GM18868 (cell line): ENCODE measurements around the gene JMJD1C.
"Not testable (repeated sequence)": the region's sequence is repeated elsewhere in the genome, so short reads cannot be mapped to it uniquely, and the experiment has no call there.

Source experiments
- ATAC-seq: cut with Tn5 transposase; IDR thresholded peaks from one replicate; pipeline ENCODE4 v1.9.1; 2021; ENCODE audit warnings: mild to moderate bottlenecking, moderate library complexity; ENCODE audit not compliant: unreplicated experiment

The JMJD1C gene

DNA sequence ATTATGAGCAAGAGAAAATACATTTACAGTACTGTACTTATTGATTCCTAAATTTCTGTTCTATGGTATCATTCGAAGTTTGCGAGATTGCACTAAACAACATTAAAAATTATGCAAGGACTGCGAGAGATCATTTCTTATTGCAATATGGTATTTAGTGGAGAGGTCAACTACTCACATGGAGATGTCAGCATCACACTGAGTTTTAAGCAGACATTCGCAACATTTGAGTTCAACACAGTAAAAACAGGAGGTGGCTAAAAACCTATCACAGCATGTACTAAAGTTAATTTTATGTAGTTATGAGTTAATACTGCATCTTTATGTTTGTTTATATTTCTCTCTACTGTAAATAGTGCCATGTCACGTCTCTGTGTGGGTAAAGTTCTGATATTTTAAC lies 53.5 kb downstream of the JMJD1C start:
- ATAC-seq = no peak

DNA sequence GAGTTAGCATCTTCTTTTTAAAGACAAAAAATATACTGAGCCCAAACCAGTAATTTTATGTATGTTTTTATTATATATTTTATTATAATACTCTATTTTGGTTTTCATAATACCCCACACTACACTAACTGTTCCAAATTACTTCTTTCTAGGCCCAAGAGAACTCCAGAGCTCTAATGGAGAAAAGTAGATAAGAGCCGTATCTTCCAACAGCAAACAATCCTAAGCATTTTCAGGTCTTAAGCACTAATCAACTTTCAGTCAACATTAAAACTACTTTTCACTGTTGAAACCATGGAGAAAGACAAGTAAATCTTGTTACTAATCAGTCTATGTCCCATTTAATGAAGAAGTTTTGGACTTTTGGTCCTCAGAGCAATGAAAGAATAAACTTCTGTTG lies 55.1 kb downstream of the JMJD1C start:
- no peak for ATAC-seq

DNA sequence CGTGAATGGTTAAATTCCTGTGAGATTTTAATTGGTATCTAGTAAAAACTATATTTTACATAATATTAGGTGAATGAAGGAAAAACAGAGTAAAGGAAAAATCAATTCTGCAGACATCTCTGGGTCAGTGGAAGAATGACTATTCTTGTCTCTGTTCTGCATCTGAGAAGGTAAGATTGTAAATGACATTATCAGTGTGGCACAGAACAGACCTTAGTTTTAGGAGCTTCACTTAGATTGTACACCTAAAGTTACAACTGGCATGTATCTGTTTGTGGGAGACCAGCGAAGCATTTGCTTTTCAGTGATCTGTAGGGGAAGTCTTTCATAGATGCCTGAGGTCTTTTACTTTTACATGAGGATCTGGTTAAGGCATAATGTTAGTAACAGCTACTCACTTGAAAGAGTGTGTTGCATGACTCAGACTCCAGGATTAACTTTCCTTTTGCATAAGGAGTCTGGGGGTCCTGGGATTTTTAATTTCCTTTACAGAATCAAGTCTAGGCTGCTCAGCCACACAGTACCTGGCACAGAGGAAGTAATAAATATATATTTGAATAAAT lies 56.2 kb downstream of the JMJD1C start:
- ATAC-seq = no peak

DNA sequence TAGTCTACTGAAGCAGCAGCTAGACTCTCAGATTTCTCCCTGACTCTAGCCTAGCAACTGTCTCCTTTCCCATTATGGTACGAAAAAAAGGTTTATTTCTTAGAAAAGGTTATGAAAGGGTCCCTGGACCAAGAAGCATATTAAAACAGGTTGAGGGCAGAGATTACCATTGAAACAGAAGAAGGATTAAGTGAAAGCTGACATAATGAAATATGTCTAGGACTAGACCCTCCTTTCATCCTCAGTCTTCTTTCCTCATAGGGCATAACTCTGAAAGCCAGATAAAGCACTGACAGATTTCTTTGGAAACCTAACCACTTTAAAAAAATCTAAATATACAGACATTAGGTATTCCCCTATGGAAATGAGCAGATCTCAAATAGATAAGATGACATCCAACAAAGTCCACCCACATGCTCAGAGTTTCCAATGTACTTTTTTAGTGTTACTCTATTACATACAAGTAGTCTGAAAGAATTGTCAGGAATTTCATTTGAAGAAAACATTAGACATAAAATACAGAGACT lies 58.6 kb downstream of the JMJD1C start:
- ATAC-seq = no peak

DNA sequence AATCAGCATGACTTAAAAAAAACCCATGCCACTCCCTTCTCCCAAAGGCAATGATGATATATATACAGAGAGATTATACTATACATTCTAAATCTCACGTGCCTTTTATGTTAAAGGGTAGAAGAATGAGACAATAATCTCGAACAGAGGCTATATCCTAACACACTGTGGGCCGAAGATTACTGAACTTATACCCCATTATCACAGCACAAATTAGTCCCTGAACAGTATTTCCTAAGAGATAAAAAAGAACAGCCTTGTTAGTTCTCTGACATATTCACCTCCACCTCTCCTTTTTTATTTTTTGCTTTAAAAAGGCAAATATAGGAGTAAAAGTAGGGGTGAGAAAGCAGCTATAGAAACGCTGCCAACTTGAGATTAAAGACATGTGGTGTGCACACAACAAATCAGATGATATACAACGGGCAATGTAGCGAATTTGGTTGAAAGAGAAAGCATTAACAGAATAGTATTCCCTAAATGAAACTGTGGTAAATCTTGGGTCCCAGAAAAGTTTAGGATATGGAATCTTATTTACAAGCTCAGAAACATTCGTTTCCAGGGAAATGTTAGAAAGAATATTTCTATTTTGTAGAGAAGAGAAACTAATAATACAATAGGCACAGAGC lies 69.5 kb downstream of the JMJD1C start:
- ATAC-seq = no peak

DNA sequence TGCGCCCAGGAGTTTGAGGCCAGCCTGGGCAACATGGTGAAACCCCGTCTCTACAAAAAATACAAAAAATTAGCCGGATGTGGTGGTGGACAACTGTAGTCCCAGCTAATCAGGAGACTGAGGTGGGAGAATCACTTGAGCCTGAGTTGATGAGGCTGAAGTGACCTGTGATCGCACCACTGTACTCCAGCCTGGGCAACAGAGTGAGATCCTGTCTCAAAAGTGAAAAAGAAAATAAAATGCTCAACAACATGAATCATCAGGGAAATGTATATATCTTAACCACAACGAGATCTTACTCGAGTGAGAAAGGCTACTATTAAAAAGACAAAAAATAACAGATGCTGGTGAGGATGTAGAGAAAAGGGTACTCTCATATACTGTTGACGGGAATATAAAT lies 72.7 kb downstream of the JMJD1C start:
- no peak for ATAC-seq

DNA sequence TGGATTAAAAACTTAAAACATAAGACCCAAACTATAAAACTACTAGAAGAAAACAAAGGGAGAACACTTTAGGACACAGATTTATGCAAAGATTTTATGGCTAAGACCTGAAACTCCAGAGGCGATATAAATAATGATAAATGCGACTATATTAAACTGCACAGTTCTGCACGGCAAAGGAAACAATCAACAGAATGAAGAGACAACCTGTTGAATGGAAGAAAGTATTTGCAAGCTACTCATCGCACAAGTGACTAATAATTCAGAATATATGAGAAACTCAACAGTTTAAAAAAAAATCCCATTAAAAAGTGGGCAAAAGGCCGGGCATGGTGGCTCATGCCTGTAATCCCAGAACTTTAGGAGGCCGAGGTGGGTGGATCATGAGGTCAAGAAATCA lies 73.6 kb downstream of the JMJD1C start:
- ATAC-seq = no peak

DNA sequence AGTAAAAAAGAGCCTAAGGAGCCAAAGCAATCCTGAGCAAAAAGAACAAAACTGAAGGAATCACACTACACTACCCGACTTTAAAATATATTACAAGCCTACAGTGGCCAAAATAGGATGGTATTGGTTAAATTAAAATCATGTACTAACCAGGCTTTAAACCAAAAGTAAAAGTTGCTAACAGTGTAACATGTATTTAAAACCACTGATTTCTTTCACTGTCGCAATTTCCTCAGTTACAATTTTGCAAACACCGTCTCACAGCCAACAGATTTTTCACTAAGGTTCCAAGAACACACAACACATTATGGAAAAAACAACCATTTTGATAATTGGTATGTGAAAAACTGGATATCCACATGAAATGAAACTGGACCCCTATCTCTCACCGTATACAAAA lies 74.0 kb downstream of the JMJD1C start:
- ATAC-seq = no peak

DNA sequence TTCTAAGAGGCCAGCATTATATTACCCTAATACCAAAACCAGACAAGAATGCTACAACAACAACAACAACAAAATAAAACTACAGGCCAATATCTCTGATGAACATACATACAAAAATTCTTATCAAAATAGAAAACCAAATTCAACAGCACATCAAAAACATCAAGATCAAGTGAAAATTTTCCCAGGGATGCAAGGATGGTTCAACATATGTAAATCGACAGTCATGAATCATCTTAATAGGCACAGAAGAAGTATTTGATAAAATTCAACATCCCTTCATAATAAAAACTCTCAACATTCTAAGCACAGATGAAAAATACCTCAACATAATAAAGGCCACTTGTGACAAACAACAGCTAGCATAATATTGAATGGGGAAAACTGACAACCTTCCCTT lies 75.3 kb downstream of the JMJD1C start:
- no peak for ATAC-seq

DNA sequence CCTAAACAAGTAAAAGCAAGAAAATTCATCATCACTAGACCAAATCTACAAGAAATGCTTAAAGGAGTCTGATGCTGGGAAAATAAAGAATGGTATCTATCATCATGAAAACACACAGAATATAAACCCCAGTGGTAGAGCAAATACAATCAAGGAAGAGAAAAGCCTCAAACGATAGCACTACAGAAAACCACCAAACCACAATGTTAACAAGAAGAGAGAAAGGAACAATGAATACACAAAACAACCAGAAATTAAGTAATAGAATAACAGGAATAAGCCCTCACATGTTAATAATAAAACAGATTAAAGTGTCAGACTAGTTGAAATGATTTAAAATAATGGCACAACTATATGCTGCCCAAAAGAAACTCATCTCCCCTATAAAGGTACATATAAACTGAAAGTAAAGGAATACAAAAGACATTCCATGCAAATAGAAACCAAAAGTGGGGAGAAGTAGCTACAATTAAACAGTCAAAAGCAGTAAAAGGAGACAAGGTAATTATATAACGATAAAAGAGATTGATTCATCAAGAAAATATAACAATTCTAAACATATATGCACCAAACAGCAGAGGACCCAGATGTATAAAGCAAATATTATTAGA lies 77.3 kb downstream of the JMJD1C start:
- peak; percentile 73 for ATAC-seq

DNA sequence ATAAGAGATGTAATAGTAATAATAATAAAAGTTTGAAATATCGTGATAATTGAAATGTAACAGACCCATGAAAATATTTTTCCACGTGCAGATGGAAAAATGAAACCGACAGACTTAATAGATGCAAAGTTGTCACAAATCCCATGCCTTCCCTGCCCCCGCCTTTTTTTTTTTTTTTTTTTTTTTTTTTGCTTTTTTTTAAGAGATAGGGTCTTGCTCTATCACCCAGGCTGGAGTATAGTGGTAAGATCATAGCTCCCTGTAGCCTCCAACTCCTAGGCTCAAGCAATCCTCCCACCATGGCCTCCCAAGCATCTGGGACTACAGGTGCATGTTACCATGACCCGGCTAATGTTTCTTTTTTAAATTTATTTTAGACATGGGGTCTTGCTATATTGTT lies 80.5 kb downstream of the JMJD1C start:
- ATAC-seq = no peak

DNA sequence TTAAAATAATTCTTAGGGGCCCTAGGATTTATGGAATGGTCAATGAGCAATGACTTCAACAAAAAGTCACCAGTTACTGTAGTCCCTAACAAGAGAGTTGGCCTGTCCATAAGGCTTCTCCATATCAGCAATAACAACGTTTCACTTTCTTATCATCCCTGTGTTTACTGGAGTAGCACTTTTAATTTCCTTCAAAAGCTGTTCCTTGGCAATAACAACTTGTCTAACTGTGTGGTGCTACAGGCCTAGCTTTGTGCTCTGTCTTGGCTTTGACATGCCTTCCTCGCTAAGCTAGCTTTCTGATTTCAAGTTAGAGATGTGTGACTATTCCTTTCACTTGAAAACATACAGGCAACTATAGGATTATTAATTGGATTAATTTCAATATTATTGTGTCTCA lies 81.1 kb downstream of the JMJD1C start:
- no peak for ATAC-seq

DNA sequence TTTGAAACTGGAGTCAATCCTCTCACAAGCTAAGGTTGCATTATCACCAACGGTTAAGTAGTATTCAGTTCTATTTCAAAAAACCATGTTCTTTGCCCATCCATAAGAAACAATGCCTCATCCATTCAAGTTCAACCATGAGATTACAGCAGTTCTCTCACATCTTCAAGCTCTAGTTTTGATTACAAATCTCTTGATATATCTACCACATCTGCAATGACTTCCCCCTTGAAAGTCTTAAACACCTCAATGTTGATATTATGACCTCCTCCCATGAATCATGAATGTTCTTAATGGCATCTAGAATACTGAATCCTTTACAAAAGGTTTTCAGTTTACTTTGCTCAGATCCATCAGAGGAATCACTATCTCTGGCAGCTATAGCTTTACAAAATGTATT lies 81.8 kb downstream of the JMJD1C start:
- no peak for ATAC-seq

DNA sequence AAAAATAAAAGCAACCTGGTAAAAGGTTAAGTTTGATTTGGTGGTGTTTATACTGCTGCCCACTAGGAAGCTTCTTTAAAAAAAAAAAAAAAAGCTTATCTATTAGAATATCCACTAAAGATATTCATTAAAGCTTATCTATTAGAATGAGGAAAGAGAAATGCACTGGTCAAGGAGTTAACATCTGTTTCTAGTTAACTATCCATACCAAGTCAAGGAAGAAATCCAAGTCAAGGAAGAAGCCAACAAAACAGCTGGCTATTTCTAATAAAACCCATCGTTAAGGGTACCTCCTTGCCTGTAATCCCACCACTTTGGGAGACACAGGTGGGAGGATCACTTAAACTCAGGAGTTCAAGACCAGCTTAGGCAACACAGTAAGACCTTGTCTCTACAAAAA lies 82.6 kb downstream of the JMJD1C start:
- ATAC-seq = no peak

DNA sequence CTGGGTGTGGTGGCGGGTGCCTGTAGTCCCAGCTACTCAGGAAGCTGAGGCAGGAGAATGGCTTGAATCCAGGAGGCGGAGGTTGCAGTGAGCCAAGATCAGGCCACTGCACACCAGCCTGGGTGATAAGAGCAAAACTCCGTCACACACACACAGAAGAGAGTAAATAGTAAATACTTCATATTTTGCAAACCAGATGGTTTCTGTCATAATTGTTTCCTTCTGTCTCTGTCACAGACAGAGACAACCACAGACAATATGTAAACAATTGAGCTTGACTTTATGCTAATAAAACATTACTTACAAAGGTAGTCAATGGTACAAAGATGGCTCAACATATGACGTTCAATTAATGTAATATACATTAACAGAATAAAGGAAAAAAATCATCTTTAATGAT lies 83.7 kb downstream of the JMJD1C start:
- ATAC-seq = no peak

DNA sequence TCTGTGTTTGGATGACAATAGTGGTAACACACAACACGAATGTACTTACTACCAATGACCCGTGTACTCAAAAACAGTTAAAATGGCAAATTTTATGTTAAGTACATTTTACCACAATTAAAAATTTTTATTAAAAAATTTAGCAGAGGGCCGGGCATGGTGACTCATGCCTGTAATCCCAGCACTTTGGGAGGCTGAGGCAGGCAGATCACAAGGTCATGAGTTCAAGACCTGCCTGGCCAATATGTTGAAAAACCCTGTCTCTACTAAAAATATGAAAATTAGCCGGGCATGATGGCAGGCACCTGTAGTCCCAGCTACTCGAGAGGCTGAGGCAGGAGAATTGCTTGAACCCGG lies 88.5 kb downstream of the JMJD1C start:
- not testable (repeated sequence) for ATAC-seq

DNA sequence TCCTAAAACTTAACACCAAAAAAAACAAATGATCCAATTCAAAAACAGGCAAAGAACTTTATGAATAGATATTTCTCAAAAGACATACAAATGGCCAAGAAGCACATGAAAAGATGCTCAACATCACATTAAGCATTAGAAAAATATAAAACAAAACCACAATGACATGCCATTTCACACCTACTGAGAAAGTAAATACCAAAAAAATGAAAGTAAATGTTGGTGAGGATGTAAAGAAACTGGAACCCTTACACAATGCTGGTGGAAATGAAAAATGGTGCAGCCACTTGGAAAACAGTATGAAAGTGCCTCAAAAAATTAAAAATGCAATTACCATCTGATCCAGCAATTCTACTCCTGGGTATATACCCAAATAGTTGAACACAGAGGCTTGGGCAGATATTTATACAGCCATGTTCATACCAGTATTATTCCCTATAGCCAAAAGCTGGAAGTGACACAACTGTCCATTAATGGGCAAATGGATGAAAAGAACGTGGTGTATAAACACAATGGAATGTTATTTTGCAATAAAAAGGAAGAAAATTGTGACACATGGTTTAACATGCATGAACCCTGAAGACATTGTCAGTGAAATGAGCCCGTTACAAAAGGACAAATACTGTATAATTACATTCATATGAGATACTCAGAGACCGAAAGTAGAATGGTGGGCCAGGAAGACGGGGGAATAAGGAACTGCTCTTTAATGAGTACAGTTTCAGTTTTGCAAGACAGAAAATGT lies 89.0 kb downstream of the JMJD1C start:
- peak; percentile 99 for ATAC-seq

DNA sequence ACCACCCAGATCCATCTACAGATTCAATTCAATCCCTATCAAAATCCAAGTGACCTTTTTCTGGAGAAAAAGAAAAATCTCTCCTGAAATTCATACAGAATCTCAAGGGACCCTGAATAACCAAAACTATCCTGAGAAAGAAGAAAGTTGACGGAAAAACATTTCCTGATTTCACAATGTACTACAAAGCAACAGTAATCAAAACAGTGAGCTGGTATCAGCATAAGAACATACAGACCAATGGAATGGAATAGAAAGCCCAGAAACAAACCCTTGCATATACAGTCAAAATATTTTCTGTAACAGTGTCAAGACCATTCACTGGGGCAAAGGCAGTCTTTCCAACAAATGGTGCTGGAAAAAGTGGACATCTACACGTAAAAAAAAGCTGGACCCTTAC lies 89.9 kb downstream of the JMJD1C start:
- ATAC-seq = no peak

DNA sequence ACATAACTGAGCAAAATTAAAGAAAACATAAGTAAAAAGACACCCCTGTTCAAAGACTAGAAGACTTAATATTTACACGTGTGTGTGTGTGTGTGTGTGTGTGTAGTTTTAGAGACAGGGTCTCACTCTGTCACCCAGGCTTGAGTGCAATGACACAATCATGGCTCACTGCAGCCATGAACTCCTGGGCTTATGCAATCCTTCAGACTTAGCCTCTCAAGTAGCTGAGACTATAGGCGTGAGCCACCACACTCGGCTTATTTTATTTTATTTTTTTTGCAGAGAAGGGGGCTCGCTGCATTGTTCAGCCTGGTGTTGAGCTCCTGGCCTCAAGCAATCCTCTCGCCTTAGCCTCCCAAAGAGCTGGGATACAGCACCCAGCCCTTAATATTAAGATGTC lies 90.3 kb downstream of the JMJD1C start:
- no peak for ATAC-seq

DNA sequence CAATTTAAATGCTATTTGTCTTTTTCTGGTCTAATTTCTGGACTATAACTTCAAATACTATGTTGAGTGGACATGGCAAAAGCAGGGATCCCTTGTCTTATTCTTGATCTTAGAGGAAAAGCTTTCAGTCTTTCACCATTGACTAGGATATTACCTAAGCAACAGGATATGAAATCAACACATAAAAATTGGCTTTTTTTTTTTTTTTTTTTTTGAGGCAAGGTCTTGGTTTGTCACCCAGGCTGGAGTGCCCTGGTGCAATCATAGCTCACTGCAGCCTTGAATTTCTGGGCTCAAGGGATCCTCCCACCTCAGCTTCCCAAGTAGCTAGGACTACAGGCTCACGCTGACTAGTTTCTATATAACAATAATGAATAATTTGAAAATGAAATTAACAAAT lies 90.8 kb downstream of the JMJD1C start:
- no peak for ATAC-seq

DNA sequence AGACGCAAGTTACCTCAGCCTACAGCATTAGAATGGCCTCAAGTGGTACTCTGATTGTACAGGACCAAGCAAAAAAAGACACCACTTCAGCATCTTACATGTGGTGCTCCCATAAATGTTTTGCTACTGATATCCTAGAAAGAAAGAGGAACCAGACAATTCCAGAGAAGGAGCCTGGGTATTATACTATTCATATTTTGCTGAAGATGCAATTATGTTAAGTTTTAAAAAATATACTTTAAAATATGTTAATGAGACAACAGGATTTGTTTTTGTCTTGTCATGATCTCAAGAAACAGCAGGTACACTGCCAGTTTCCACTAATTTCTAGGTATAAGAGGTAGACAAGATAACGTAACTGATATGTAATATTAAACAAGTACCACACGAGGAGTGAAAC lies 92.6 kb downstream of the JMJD1C start:
- no peak for ATAC-seq

DNA sequence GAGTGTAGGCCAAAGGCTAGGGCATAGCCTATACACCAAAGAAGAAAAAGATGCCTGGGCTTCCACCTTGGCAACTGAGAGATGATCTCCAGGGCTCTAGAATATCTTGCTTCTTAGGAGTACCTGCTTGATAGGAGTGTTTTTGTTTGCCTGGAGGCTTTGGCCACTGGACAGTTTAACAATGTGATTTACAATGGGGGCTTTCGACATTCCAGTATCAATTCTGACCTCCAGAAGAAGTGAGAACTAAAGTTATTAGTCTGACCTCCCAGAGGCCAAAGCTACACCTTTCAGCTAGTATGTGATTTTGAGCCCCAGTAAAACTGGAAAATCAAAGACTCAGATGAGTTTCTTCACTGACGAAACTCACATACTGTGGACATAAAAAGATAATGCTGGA lies 96.1 kb downstream of the JMJD1C start:
- ATAC-seq = no peak
